ENCODE data around the gene MAPT. TPM values are rescaled to one million over a fixed set of nuclear protein-coding genes. Genes with fewer than 3 reads are reported as not detected.
A peak's percentile ranks its signal among the peaks of the same experiment; 100 is the strongest.

MAPT gene
- polyA plus RNA-seq, 3 donors: 0.04 TPM; not detected in 2

- Histone ChIP-seq H3K36me3 (replicated peaks in 1 of 2; ENCODE audit: control insufficient read depth in 1 of 2, insufficient read depth in 2 of 2, low read length in 2 of 2) (no peaks in the 10 kb centered on the region), H3K4me3 (replicated peaks in 1 of 3; ENCODE audit: low read depth in 2 of 3, low read length in 3 of 3) (no peak overlapping the region), H3K27me3 (ENCODE audit: control insufficient read depth in 2 of 2, insufficient read depth in 2 of 2, low read length in 2 of 2) (peaks cover 0 to 2% of the 10 kb centered on the region in 2 donors), H3K4me1 (ENCODE audit: control insufficient read depth in 1 of 2, insufficient read depth in 2 of 2, low read length in 2 of 2) (no peaks in the 10 kb centered on the region), H4K20me1 (ENCODE audit: insufficient read depth, low read length) (no peaks in the 10 kb centered on the region), H3K79me2 (ENCODE audit: insufficient read depth, low read length) (no peaks in the 10 kb centered on the region), H3K9ac (ENCODE audit: insufficient read depth, low read length, poor library complexity, severe bottlenecking) (no peak overlapping the region), H2AFZ (ENCODE audit: insufficient read depth, low read depth, low read length, poor library complexity, severe bottlenecking) (no peak overlapping the region), H3K27ac (ENCODE audit: low read depth in 1 of 2, low read length in 2 of 2) (no peak overlapping the region), H3K9me3 (replicated peaks in 1 of 2; ENCODE audit: control insufficient read depth in 1 of 2, insufficient read depth in 1 of 2, low read length in 2 of 2) (peaks cover 0 to 4% of the 10 kb centered on the region in 2 donors), H3K4me2 (replicated peaks; ENCODE audit: extremely low read depth, low read length, poor library complexity, severe bottlenecking) (no peak overlapping the region)
- H3K27me3 Mint-ChIP-seq (ENCODE audit: low read depth in 3 of 3): peaks cover 14 to 26% (median 18%) of the 10 kb centered on the region in 3 donors
- intact Hi-C loops (cut with micrococcal nuclease): no loop called here
- WGBS (ENCODE audit: insufficient coverage): 94% methylated on average over 8 of the region's 10 CpGs
- no peak overlapping the region for H3K4me3 Mint-ChIP-seq
- peaks cover 0 to 12% (median 8%) of the 10 kb centered on the region in 7 donors for H3K9me3 Mint-ChIP-seq
- H3K4me1 Mint-ChIP-seq: no peaks in the 10 kb centered on the region
- no peaks in the 10 kb centered on the region for H3K36me3 Mint-ChIP-seq
- no peak for TF ChIP-seq CTCF (IDR thresholded peaks at IDR 0.05)
- H3K27ac Mint-ChIP-seq: no peak overlapping the region
- DNase-seq: no peak
Observed at GRCh38 chr17:45914047-45914717, 19.8 kb downstream of the MAPT start.

GRCh38 chr17:45915263-45915662 is 20.9 kb downstream of the MAPT start:
- no peak overlapping the region for H3K9ac ChIP-seq (ENCODE audit: insufficient read depth, low read length, poor library complexity, severe bottlenecking)
- 87% methylated on average over 4 of the region's 4 CpGs for WGBS (ENCODE audit: insufficient coverage)
- H3K27ac Mint-ChIP-seq: no peak overlapping the region
- H2AFZ ChIP-seq (ENCODE audit: insufficient read depth, low read depth, low read length, poor library complexity, severe bottlenecking): no peak overlapping the region
- H4K20me1 ChIP-seq (ENCODE audit: insufficient read depth, low read length): no peaks in the 10 kb centered on the region
- no peak overlapping the region for H3K27ac ChIP-seq (ENCODE audit: low read depth in 1 of 2, low read length in 2 of 2)
- H3K4me1 Mint-ChIP-seq: no peaks in the 10 kb centered on the region
- peaks cover 13 to 23% (median 19%) of the 10 kb centered on the region in 3 donors for H3K27me3 Mint-ChIP-seq (ENCODE audit: low read depth in 3 of 3)
- no peaks in the 10 kb centered on the region for H3K36me3 Mint-ChIP-seq
- H3K4me2 ChIP-seq (replicated peaks; ENCODE audit: extremely low read depth, low read length, poor library complexity, severe bottlenecking): no peak overlapping the region
- no peak for TF ChIP-seq CTCF (IDR thresholded peaks at IDR 0.05)
- H3K4me3 ChIP-seq (replicated peaks in 1 of 3; ENCODE audit: low read depth in 2 of 3, low read length in 3 of 3): no peak overlapping the region
- no peak for DNase-seq
- peaks cover 0 to 12% (median 8%) of the 10 kb centered on the region in 7 donors for H3K9me3 Mint-ChIP-seq
- no peaks in the 10 kb centered on the region for H3K4me1 ChIP-seq (ENCODE audit: control insufficient read depth in 1 of 2, insufficient read depth in 2 of 2, low read length in 2 of 2)
- H3K36me3 ChIP-seq (replicated peaks in 1 of 2; ENCODE audit: control insufficient read depth in 1 of 2, insufficient read depth in 2 of 2, low read length in 2 of 2): no peaks in the 10 kb centered on the region
- intact Hi-C loops (cut with micrococcal nuclease): no loop called here
- no peaks in the 10 kb centered on the region for H3K79me2 ChIP-seq (ENCODE audit: insufficient read depth, low read length)
- peak overlapping the region in 1 of 2 donors; percentile 10 for H3K4me3 Mint-ChIP-seq
- peaks cover 0 to 4% of the 10 kb centered on the region in 2 donors for H3K9me3 ChIP-seq (replicated peaks in 1 of 2; ENCODE audit: control insufficient read depth in 1 of 2, insufficient read depth in 1 of 2, low read length in 2 of 2)
- peaks cover 0 to 2% of the 10 kb centered on the region in 2 donors for H3K27me3 ChIP-seq (ENCODE audit: control insufficient read depth in 2 of 2, insufficient read depth in 2 of 2, low read length in 2 of 2)
